Tibial artery (tissue), 4 donors: Measurements from ENCODE around the gene PTPRN2.

Experiments
- DNase-seq, 2 donors: peaks; one replicate each; pipeline ENCODE4 v3.0.0-alpha.2; 2019
- H3K27ac ChIP-seq, 2 donors: fragments of 200-600 bp; sonication (generic) in 1 of 2; 1 replicate in 1 of 2; 2 replicates in 1 of 2; pipeline ENCODE4 v1.5.1; 2018 to 2019; ENCODE audit warnings: mild to moderate bottlenecking in 1 of 2
- H3K27me3 ChIP-seq, 2 donors: fragments of 200-600 bp; sonication (generic) in 1 of 2; one replicate each; pipeline versions ENCODE4 v1.5.1 to v1.6.0; 2016 to 2019
- H3K36me3 ChIP-seq, 3 donors: fragments of 200-600 bp; sonication (generic) in 2 of 3; one replicate each; pipeline ENCODE4 v1.5.1; 2016 to 2019; ENCODE audit warnings: mild to moderate bottlenecking in 2 of 3
- H3K4me1 ChIP-seq, 4 donors: fragments of 200-600 bp; sonication (generic) in 2 of 4; 1 replicate in 3 of 4; 2 replicates in 1 of 4; pipeline ENCODE4 v1.5.1; 2016 to 2019
- H3K4me3 ChIP-seq, 2 donors: fragments of 200-600 bp; sonication (generic) in 1 of 2; 1 replicate in 1 of 2; 2 replicates in 1 of 2; pipeline ENCODE4 v1.5.1; 2018 to 2019; ENCODE audit warnings: mild to moderate bottlenecking in 2 of 2
- H3K9me3 ChIP-seq, 3 donors: fragments of 200-600 bp; sonication (generic) in 1 of 3; one replicate each; pipeline ENCODE4 v1.5.1; 2016 to 2019
- intact Hi-C: fragments of 100-400 bp; cut with DNase I; formaldehyde crosslinking; loops from one replicate; pipeline ENCODE4 v1.15.0; 2023; ENCODE audit warnings: low total_unique reads
- TF ChIP-seq, protein P1 (sequence below), 2 experiments: fragments of 200-600 bp in 1 of 2; fragments of 450-650 bp in 1 of 2; IDR thresholded peaks; one replicate each; pipeline ENCODE4 v1.5.1; 2017 to 2019; ENCODE audit warnings: antibody characterized with exemption in 2 of 2, mild to moderate bottlenecking in 1 of 2, moderate library complexity in 1 of 2

Gene PTPRN2

DNA sequence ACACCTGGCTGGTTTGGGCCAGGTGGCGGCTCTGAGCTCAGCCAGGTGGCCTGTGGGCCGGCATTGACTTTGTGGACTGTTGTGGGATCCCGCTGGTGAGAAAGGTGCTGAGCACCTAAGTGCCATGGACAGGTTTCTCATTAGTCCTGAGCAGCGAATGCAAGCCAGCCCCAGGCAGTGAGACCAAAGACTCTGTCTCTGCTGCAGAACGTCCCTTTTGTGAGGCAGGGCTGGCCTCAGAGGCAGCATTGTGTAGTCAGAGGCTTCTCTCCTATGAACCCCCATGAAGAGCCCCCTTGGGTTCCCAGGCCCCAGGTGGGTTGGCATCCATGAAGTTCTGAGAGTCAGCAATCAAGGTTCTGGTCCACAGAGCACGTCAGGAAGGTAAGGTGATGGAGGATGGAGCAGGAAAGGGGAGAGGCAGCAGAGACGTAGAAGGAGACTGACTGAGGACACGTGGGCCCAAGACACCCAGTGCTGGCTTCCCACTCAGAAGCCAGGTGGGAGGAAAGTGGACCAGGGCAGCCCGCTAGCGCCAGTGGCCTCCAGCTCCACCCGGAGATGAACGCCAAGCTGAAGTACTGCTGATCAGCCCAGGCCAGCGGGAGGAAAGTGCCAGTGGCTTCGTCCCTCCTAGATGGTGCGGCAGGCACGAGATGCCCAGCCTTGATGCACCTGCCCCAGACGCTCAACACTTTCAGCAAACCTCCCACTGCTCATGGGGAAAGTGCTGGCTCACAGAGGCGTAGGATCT, 19.2 kb upstream of the PTPRN2 start:
- Histone ChIP-seq H3K36me3 (no peaks in the 10 kb centered on the region), H3K4me1 (no peaks in the 10 kb centered on the region), H3K27ac (no peak overlapping the region), H3K9me3 (no peaks in the 10 kb centered on the region), H3K4me3 (no peak overlapping the region), H3K27me3 (no peaks in the 10 kb centered on the region)
- no peak for DNase-seq
- intact Hi-C loops: no loop called here
- TF ChIP-seq, protein P1, sequence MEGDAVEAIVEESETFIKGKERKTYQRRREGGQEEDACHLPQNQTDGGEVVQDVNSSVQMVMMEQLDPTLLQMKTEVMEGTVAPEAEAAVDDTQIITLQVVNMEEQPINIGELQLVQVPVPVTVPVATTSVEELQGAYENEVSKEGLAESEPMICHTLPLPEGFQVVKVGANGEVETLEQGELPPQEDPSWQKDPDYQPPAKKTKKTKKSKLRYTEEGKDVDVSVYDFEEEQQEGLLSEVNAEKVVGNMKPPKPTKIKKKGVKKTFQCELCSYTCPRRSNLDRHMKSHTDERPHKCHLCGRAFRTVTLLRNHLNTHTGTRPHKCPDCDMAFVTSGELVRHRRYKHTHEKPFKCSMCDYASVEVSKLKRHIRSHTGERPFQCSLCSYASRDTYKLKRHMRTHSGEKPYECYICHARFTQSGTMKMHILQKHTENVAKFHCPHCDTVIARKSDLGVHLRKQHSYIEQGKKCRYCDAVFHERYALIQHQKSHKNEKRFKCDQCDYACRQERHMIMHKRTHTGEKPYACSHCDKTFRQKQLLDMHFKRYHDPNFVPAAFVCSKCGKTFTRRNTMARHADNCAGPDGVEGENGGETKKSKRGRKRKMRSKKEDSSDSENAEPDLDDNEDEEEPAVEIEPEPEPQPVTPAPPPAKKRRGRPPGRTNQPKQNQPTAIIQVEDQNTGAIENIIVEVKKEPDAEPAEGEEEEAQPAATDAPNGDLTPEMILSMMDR (IDR thresholded peaks at IDR 0.05): no peak

DNA sequence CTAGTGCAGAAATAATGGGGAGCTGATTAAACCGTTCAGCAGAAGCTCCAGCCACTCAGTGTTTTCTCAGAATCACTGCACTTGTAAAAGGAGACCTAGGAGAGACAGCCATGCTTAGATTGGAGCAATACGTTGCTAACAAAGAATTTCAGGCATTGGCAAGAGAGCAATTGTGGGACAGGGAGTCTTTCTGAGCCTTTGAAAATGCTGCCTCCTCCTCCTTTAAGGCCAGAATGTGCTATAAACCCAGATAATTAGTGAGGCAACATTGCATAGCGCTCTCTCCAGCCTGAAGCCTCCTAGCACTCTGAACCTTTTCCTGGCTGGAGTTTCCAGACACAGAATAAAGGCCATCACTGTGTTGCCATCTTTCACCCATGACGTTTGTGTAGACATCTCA, 18.5 kb upstream of the PTPRN2 start:
- intact Hi-C loops: no loop called here
- Histone ChIP-seq H3K36me3 (no peaks in the 10 kb centered on the region), H3K27ac (no peak overlapping the region), H3K9me3 (no peaks in the 10 kb centered on the region), H3K4me3 (no peak overlapping the region), H3K4me1 (no peaks in the 10 kb centered on the region), H3K27me3 (no peaks in the 10 kb centered on the region)
- TF ChIP-seq, protein P1 (IDR thresholded peaks at IDR 0.05): no peak
- DNase-seq: no peak

DNA sequence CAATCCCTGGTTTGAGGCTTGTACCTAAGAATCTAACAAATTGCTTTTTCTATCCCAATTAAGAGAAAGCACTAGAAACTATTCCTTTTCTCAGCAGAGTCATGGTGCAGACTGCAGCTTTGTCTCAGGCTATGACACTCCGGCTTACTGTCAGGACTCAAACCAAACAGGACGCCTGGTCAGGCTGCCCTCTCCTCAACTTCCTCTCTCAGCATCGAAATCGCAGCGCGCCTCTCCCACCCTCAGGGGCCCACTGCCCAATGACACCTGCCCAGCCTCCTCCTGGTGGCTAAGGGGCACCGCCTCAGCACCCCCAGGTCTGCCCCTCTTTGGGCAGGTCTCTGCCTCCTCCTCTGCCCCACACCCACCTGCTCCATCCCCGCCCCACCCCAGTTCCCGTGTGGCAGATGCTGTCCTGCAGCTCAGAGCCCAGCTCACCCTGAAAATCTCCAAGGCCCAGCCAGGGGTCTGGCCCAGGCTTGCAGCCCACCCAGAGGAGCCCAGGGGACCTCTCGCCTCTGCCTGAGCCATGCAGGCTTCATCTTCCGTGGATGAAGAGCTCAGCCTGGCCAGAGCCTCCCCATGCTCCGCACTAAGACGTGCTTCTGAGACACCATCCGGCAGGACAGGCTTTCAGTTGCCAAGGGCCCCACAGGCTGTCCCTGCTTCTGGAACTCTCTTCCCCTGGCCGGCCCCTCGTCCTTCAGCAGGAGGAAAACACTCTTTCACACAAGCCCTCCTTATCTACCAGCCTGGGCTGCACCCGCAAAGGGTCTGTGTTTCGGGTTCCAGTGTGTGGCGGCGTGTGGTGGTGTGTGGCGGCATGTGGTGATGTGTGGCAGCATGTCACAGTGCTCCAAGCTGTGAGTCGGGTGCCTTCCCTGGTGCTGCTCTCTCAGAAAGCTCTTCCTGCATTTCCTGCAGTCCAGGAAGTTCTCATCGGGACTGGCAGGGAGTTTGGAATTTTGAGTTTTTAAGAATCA, 16.4 kb upstream of the PTPRN2 start:
- Histone ChIP-seq H3K27me3 (no peaks in the 10 kb centered on the region), H3K36me3 (no peaks in the 10 kb centered on the region), H3K4me1 (no peaks in the 10 kb centered on the region), H3K27ac (no peak overlapping the region), H3K9me3 (no peaks in the 10 kb centered on the region), H3K4me3 (no peak overlapping the region)
- intact Hi-C loops: no loop called here
- DNase-seq: no peak
- TF ChIP-seq, protein P1 (IDR thresholded peaks at IDR 0.05): no peak

DNA sequence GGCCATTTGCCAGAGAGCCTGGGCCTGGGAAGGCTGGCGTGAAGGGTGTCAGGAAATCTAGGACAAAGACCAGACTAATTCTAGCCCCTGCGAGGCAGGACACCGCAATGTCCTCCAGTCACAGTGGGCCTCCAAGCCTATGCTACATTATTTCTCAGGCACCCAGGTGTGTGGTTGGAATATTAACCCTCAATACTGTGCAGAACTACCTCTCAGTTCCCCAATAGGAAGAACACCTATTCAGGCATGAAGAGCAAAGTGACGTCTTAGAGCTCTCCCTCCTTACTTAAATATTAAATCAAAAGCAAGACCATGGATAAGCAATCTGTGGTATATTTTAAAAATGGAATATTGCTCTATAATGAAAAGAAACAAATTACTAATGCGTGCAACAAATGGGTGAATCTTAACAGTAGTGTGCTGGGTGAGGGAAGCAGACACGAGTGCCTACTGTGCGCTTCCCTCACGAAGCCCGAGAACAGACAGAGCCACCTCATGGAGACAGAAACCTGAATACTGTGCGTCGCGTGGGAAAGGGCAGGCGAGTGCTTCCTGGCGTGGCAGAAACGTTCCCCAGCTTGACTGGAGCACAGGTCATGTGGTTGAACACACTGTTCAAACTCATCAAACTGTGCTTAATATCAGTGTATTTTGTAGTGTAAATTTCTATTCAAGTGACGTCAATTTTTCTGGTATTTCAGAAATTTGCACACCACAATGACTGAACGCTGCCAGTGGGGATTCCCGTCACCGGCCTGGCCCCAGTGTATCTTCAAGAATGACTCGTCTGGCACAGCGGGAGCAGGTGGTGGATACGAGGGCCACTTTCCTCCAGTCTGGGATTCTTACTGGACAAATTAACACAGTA, 15.5 kb upstream of the PTPRN2 start:
- H3K4me3 ChIP-seq: no peak overlapping the region
- no peaks in the 10 kb centered on the region for H3K27me3 ChIP-seq
- H3K9me3 ChIP-seq: no peaks in the 10 kb centered on the region
- intact Hi-C loops: no loop called here
- TF ChIP-seq, protein P1 (IDR thresholded peaks at IDR 0.05): no peak
- H3K27ac ChIP-seq: no peak overlapping the region
- no peak for DNase-seq
- H3K36me3 ChIP-seq: no peaks in the 10 kb centered on the region
- no peaks in the 10 kb centered on the region for H3K4me1 ChIP-seq

DNA sequence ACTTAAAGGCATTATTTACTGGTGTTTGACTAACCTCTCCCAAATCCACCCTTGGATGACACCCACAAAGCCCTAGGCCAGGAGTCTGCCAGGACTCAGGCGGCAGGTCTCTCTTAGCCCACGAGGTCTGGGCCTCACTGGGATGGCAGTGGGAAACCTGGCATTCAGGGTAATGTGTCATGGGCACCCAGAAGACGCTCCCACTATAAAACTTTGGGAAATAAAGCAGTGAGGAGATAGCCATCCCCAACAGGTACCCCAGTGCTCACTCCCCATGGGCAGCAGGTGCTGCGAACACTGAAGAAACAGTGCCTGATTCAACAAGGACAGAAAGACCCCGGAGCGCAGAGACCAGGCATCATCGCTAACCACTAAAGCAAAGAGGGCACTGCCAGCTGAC, 14.4 kb upstream of the PTPRN2 start:
- H3K27me3 ChIP-seq: no peaks in the 10 kb centered on the region
- H3K4me3 ChIP-seq: no peak overlapping the region
- H3K36me3 ChIP-seq: no peaks in the 10 kb centered on the region
- intact Hi-C loops: no loop called here
- no peaks in the 10 kb centered on the region for H3K9me3 ChIP-seq
- no peaks in the 10 kb centered on the region for H3K4me1 ChIP-seq
- DNase-seq: no peak
- TF ChIP-seq, protein P1 (IDR thresholded peaks at IDR 0.05): no peak
- no peak overlapping the region for H3K27ac ChIP-seq
